Gastroesophageal sphincter (tissue), 3 donors: Measurements from ENCODE around the gene ZNF189.

Source experiments
- CTCF ChIP-seq, 4 experiments: fragments of 200-600 bp in 2 of 4; fragments of 450-650 bp in 2 of 4; sonication (generic) in 1 of 4; IDR thresholded peaks; one replicate each; pipeline ENCODE4 v1.5.1; 2017 to 2019; ENCODE audit warnings: antibody characterized with exemption in 4 of 4, mild to moderate bottlenecking in 2 of 4, moderate library complexity in 2 of 4
- POLR2A ChIP-seq, 2 donors: fragments of 450-650 bp; IDR thresholded peaks; one replicate each; pipeline ENCODE4 v1.6.1; 2017; ENCODE audit warnings: antibody characterized with exemption in 2 of 2, mild to moderate bottlenecking in 2 of 2, moderate library complexity in 1 of 2

DNA sequence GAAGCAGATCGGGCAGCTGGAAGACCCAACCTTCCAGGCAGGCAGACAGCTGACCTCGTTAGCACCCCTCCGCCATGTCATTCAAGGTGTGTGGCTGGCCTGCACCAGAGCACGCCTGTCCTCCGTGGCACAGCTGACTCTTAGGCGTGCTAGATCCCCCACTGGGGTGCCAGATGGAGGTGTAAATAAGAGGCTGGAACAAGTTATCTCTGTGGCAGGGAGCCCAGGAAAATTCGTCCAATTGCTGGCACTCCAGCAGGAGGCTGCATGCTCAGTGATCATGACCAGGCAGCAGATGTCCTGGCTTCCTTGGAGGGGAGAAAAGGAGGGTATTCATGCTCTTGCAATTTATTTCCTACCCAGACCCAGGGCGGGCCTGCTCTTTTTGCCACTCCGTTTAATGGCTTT lies 44.7 kb downstream of the ZNF189 start:
- TF ChIP-seq POLR2A (IDR thresholded peaks at IDR 0.05) (no peak), CTCF (IDR thresholded peaks at IDR 0.05) (no peak)
